HCT116 (cell line): Measurements from ENCODE around the gene KLHL20. TPM values are rescaled to one million over a fixed set of nuclear protein-coding genes. Genes with fewer than 3 reads are reported as not detected.
"Not testable (repeated sequence)": the region's sequence is repeated elsewhere in the genome, so short reads cannot be mapped to it uniquely, and the experiment has no call there.

Source experiments
- ATAC-seq: fragments of 200-7000 bp; cut with Tn5 transposase; 2 replicates; pipeline ENCODE4 v1.9.1; 2020; ENCODE audit warnings: mild to moderate bottlenecking, moderate library complexity
- BruUV-seq: library from RNA; stranded (reverse); fragments of 400-500 nt; replicated peaks from 2 replicates; lab custom pipeline; 2021; lab: Mats Ljungman, UMichigan
- CTCF ChIA-PET: fragments of 300-600 bp; sonication (Branson Sonifier 250); formaldehyde crosslinking; loops from one replicate; lab custom pipeline; 2021; ENCODE audit warnings: antibody characterized with exemption; lab: Charles Lee
- POLR2A ChIA-PET: fragments of 300-600, 350-600 bp; sonication (Branson Sonifier 250); formaldehyde crosslinking; loops from one replicate; lab custom pipeline; 2021; ENCODE audit warnings: antibody characterized with exemption; lab: Charles Lee
- RAD21 ChIA-PET, 2 experiments: fragments of 300-600 bp; sonication (Branson Sonifier 250); formaldehyde crosslinking; loops; one replicate each; lab custom pipeline; 2023; ENCODE audit warnings: low total read pairs in 2 of 2; ENCODE audit not compliant: uncharacterized antibody in 2 of 2, unreplicated experiment in 2 of 2, low non-redundant PET in 1 of 2; lab: Charles Lee
- DNase-seq: peaks from one replicate; pipeline ENCODE4 v3.0.0-alpha.2; 2010; ENCODE audit warnings: low read depth, low spot score
- H2AFZ ChIP-seq: fragments of 200-600 bp; shearing (Covaris generic), sonication (generic); 2 replicates; pipeline ENCODE4 v1.6.1; 2017; ENCODE audit warnings: low read depth, mixed run types, mixed read lengths, antibody characterized with exemption, low read length; ENCODE audit not compliant: poor library complexity, severe bottlenecking
- H3K27ac ChIP-seq: 2 replicates; pipeline ENCODE4 v1.5.1; 2012; ENCODE audit warnings: low read depth, low read length
- H3K27me3 ChIP-seq: fragments of 200-600 bp; sonication (generic); 2 replicates; pipeline ENCODE4 v1.6.1; 2016; ENCODE audit warnings: mixed run types, low read length, mixed read lengths; ENCODE audit not compliant: insufficient read depth
- H3K36me3 ChIP-seq, 2 experiments: fragments of 200-500 bp in 1 of 2; fragments of 200-600 bp in 1 of 2; sonication (Bioruptor generic) in 1 of 2; sonication (generic) in 1 of 2; 2 replicates each; pipeline versions ENCODE4 v1.5.1 to v1.6.1; 2014 to 2016; ENCODE audit warnings: low read length in 2 of 2, inconsistent platforms in 1 of 2, mixed read lengths in 1 of 2, mixed run types in 1 of 2; ENCODE audit not compliant: insufficient read depth in 2 of 2, control insufficient read depth in 1 of 2
- H3K4me1 ChIP-seq, 2 experiments: fragments of 200-600 bp in 1 of 2; sonication (generic) in 1 of 2; 2 replicates each; pipeline versions ENCODE4 v1.5.1 to v1.6.1; 2012 to 2017; ENCODE audit warnings: low read length in 2 of 2, inconsistent platforms in 1 of 2, mild to moderate bottlenecking in 1 of 2, mixed read lengths in 1 of 2, mixed run types in 1 of 2, moderate library complexity in 1 of 2; ENCODE audit not compliant: insufficient read depth in 2 of 2, control insufficient read depth in 1 of 2
- H3K4me2 ChIP-seq: fragments of 200-600 bp; sonication (generic); 2 replicates; pipeline ENCODE4 v1.6.1; 2017; ENCODE audit warnings: mixed run types, low read length, mixed read lengths
- H3K4me3 ChIP-seq, 2 experiments: fragments of 200-600 bp in 1 of 2; sonication (generic) in 1 of 2; replicated peaks in 1 of 2; 2 replicates each; pipeline ENCODE4 v1.5.1; 2011 to 2016; ENCODE audit warnings: low read length in 2 of 2, control low read depth in 1 of 2, low read depth in 1 of 2, mild to moderate bottlenecking in 1 of 2, mixed read lengths in 1 of 2, mixed run types in 1 of 2
- H3K79me2 ChIP-seq: fragments of 200-600 bp; sonication (generic); 2 replicates; pipeline ENCODE4 v1.6.1; 2017; ENCODE audit warnings: mild to moderate bottlenecking, mixed run types, low read length, moderate library complexity, mixed read lengths; ENCODE audit not compliant: insufficient read depth
- H3K9ac ChIP-seq: fragments of 200-600 bp; sonication (generic); 2 replicates; pipeline ENCODE4 v1.6.1; 2016; ENCODE audit warnings: low read length, mixed read lengths
- H3K9me2 ChIP-seq: fragments of 200-600 bp; sonication (generic), shearing (Covaris generic); 2 replicates; pipeline ENCODE4 v1.6.1; 2017; ENCODE audit warnings: mixed run types, mild to moderate bottlenecking, moderate library complexity; ENCODE audit not compliant: insufficient read depth
- H3K9me3 ChIP-seq, 2 experiments: fragments of 200-500 bp in 1 of 2; fragments of 200-600 bp in 1 of 2; sonication (Bioruptor generic) in 1 of 2; sonication (generic) in 1 of 2; 2 replicates each; pipeline ENCODE4 v1.6.1; 2014 to 2017; ENCODE audit warnings: low read length in 2 of 2, mixed read lengths in 2 of 2, inconsistent platforms in 1 of 2, low read depth in 1 of 2, mild to moderate bottlenecking in 1 of 2, mixed run types in 1 of 2, moderate library complexity in 1 of 2; ENCODE audit not compliant: control insufficient read depth in 1 of 2, insufficient read depth in 1 of 2
- H4K20me1 ChIP-seq: fragments of 200-600 bp; sonication (generic), shearing (Covaris generic); 2 replicates; pipeline ENCODE4 v1.6.1; 2017; ENCODE audit warnings: mixed run types, mild to moderate bottlenecking, moderate library complexity; ENCODE audit not compliant: insufficient read depth
- CBX3 ChIP-seq: IDR thresholded peaks from 2 replicates; pipeline ENCODE4 v1.6.1; 2012; ENCODE audit warnings: low read depth
- CEBPB ChIP-seq: IDR thresholded peaks from 2 replicates; pipeline ENCODE4 v1.6.1; 2012; ENCODE audit warnings: low read depth
- EGR1 ChIP-seq: IDR thresholded peaks from 2 replicates; pipeline ENCODE4 v1.6.1; 2012; ENCODE audit warnings: low read depth
- ELF1 ChIP-seq: IDR thresholded peaks from 2 replicates; pipeline ENCODE4 v1.6.1; 2012; ENCODE audit warnings: low read depth, borderline replicate concordance
- EZH2 ChIP-seq: fragments of 200-600 bp; sonication (generic); IDR thresholded peaks from 2 replicates; pipeline ENCODE4 v1.6.1; 2017; ENCODE audit warnings: antibody characterized with exemption, mixed run types
- FOSL1 ChIP-seq: IDR thresholded peaks from 2 replicates; pipeline ENCODE4 v1.6.1; 2012; ENCODE audit warnings: low read depth
- JUND ChIP-seq: IDR thresholded peaks from 2 replicates; pipeline ENCODE4 v1.6.1; 2012
- POLR2A ChIP-seq: IDR thresholded peaks from 2 replicates; pipeline ENCODE4 v1.7.0; 2011; ENCODE audit warnings: borderline replicate concordance; ENCODE audit not compliant: insufficient read depth, insufficient read length; ENCODE audit errors: extremely low read depth
- POLR2AphosphoS5 ChIP-seq: IDR thresholded peaks from 2 replicates; pipeline ENCODE4 v1.6.1; 2011; ENCODE audit warnings: mild to moderate bottlenecking, low read depth, low read length, moderate library complexity
- RAD21 ChIP-seq: IDR thresholded peaks from 2 replicates; pipeline ENCODE4 v1.6.1; 2012; ENCODE audit warnings: low read depth, mild to moderate bottlenecking
- SIN3A ChIP-seq: IDR thresholded peaks from 2 replicates; pipeline ENCODE4 v1.6.1; 2012; ENCODE audit warnings: low read depth
- SP1 ChIP-seq: IDR thresholded peaks from 2 replicates; pipeline ENCODE4 v1.6.1; 2012; ENCODE audit warnings: low read depth
- SRF ChIP-seq: IDR thresholded peaks from 2 replicates; pipeline ENCODE4 v1.6.1; 2012; ENCODE audit warnings: low read depth
- YY1 ChIP-seq: IDR thresholded peaks from 2 replicates; pipeline ENCODE4 v1.6.1; 2011; ENCODE audit warnings: low read length, low read depth, moderate library complexity, mild to moderate bottlenecking; ENCODE audit not compliant: insufficient replicate concordance; ENCODE audit errors: extremely low read depth
- intact Hi-C: fragments of 100-400 bp; cut with micrococcal nuclease; formaldehyde crosslinking; loops from 2 replicates; pipeline ENCODE4 v1.10.0; 2022
- total RNA-seq: library from RNA; stranded (reverse); gene quantifications from one replicate; pipeline ENCODE4 v1.2.1, GENCODE V29; 2021; ENCODE audit not compliant: unreplicated experiment
- TF ChIP-seq, protein P1 (sequence below): IDR thresholded peaks from 2 replicates; pipeline ENCODE4 v1.6.1; 2011; ENCODE audit warnings: mild to moderate bottlenecking, low read length, moderate library complexity; ENCODE audit not compliant: insufficient replicate concordance; ENCODE audit errors: extremely low read depth
- TF ChIP-seq, protein P2 (sequence below): IDR thresholded peaks from 2 replicates; pipeline ENCODE4 v1.6.1; 2012
- TF ChIP-seq, protein P3 (sequence below), 3 experiments: fragments of 200-600 bp in 1 of 3; sonication (generic) in 1 of 3; IDR thresholded peaks in 2 of 3; conservative IDR thresholded peaks in 1 of 3; 2 replicates each; pipeline ENCODE4 v1.5.1; 2012 to 2017; ENCODE audit warnings: low read depth in 2 of 3, low read length in 2 of 3, antibody characterized with exemption in 1 of 3, borderline replicate concordance in 1 of 3, control low read depth in 1 of 3, mild to moderate bottlenecking in 1 of 3, mixed read lengths in 1 of 3, mixed run types in 1 of 3, moderate library complexity in 1 of 3; ENCODE audit not compliant: insufficient read depth in 1 of 3

The KLHL20 gene
- total RNA-seq, 1 experiment from 2014 or later = 16.2 TPM

DNA sequence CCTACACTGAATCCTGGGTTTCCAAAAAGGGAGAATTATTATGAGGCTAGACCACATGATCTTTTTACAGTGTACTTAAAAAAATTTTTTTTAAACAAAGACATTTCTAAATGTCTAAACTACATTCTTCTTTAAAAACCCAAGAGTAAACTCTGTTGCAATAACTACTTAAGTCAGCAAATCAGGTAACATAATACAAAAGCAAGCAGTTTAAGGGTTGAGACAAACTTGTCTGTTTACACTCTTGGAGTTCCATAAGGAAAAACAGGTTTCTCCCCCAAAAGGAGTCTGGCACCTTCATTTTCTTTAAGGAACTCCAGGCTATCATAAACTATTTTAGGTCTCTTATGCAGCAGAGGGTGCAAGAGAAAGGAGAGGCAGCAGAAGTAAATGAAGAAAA lies 32.6 kb upstream of the KLHL20 start:
- Histone ChIP-seq H3K27ac (no peak overlapping the region), H3K4me3 (no peak overlapping the region), H3K4me1 (no peaks in the 10 kb centered on the region), H3K9me3 (no peaks in the 10 kb centered on the region), H3K27me3 (no peaks in the 10 kb centered on the region), H3K9me2 (no peaks in the 10 kb centered on the region), H3K4me2 (no peak overlapping the region), H3K9ac (no peak overlapping the region), H3K79me2 (no peaks in the 10 kb centered on the region), H3K36me3 (no peaks in the 10 kb centered on the region), H4K20me1 (no peaks in the 10 kb centered on the region), H2AFZ (no peak overlapping the region)
- intact Hi-C loops = no loop called here
- DNase-seq (no peak), ATAC-seq (no peak)
- CTCF ChIA-PET = interaction anchor here (1.1 kb wide), 1 partner anchor 13 kb away, joined by 3 read pairs; no protein-coding TSS in a partner anchor
- POLR2A ChIA-PET = no interaction called here
- TF ChIP-seq POLR2A = no peak
- no peak for TF ChIP-seq SRF
- TF ChIP-seq EZH2 = no peak
- TF ChIP-seq, protein P1, sequence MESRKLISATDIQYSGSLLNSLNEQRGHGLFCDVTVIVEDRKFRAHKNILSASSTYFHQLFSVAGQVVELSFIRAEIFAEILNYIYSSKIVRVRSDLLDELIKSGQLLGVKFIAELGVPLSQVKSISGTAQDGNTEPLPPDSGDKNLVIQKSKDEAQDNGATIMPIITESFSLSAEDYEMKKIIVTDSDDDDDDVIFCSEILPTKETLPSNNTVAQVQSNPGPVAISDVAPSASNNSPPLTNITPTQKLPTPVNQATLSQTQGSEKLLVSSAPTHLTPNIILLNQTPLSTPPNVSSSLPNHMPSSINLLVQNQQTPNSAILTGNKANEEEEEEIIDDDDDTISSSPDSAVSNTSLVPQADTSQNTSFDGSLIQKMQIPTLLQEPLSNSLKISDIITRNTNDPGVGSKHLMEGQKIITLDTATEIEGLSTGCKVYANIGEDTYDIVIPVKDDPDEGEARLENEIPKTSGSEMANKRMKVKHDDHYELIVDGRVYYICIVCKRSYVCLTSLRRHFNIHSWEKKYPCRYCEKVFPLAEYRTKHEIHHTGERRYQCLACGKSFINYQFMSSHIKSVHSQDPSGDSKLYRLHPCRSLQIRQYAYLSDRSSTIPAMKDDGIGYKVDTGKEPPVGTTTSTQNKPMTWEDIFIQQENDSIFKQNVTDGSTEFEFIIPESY = no peak
- TF ChIP-seq ELF1 = no peak
- no peak for TF ChIP-seq CBX3
- no peak for TF ChIP-seq JUND
- TF ChIP-seq POLR2AphosphoS5 = no peak
- TF ChIP-seq, protein P2, sequence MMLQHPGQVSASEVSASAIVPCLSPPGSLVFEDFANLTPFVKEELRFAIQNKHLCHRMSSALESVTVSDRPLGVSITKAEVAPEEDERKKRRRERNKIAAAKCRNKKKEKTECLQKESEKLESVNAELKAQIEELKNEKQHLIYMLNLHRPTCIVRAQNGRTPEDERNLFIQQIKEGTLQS = no peak
- TF ChIP-seq, protein P3, sequence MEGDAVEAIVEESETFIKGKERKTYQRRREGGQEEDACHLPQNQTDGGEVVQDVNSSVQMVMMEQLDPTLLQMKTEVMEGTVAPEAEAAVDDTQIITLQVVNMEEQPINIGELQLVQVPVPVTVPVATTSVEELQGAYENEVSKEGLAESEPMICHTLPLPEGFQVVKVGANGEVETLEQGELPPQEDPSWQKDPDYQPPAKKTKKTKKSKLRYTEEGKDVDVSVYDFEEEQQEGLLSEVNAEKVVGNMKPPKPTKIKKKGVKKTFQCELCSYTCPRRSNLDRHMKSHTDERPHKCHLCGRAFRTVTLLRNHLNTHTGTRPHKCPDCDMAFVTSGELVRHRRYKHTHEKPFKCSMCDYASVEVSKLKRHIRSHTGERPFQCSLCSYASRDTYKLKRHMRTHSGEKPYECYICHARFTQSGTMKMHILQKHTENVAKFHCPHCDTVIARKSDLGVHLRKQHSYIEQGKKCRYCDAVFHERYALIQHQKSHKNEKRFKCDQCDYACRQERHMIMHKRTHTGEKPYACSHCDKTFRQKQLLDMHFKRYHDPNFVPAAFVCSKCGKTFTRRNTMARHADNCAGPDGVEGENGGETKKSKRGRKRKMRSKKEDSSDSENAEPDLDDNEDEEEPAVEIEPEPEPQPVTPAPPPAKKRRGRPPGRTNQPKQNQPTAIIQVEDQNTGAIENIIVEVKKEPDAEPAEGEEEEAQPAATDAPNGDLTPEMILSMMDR (IDR thresholded peaks at IDR 0.05 in 2 of 3, conservative IDR thresholded peaks at IDR 0.05 in 1 of 3; ENCODE audit: borderline replicate concordance in 1 of 3, insufficient read depth in 1 of 3, low read depth in 2 of 3, low read length in 2 of 3) = no peak
- no peak for TF ChIP-seq FOSL1
- no peak for TF ChIP-seq CEBPB
- no peak for TF ChIP-seq YY1
- no peak for TF ChIP-seq EGR1
- TF ChIP-seq SIN3A = no peak
- no peak for TF ChIP-seq RAD21
- TF ChIP-seq SP1 = no peak
- RAD21 ChIA-PET = no interaction called here
- no TSS peak for BruUV-seq

DNA sequence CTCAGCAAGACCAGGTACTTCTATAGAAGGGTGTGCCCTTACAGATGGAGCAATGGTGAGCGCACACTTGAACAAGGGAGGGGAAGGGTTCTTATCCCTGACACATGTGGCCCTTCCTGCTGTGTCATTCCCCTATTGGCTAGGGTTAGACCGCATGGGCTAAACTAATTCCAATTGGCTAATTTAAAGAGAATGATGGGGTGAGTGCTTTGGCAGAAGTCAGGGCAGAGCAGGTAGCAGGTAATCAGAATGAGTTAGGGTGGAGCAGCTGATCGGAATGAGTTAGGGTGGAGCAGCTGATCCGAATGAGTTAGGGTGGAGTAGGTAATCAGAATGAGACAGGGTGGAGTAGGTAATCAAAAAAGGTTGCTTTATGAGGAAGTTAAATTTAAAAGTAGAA lies 30.9 kb upstream of the KLHL20 start:
- CTCF ChIA-PET = not testable (repeated sequence)

More for the DNA sequence above, 30.9 kb upstream of the KLHL20 start:
- BruUV-seq, H3K9me3 ChIP-seq, H3K27ac ChIP-seq, H3K27me3 ChIP-seq, H3K4me2 ChIP-seq, H3K9me2 ChIP-seq, H3K9ac ChIP-seq, H3K79me2 ChIP-seq, RAD21 ChIA-PET, DNase-seq, ATAC-seq, H2AFZ ChIP-seq, intact Hi-C loops, POLR2A ChIA-PET, H3K36me3 ChIP-seq, H3K4me3 ChIP-seq, H4K20me1 ChIP-seq, H3K4me1 ChIP-seq: not testable (repeated sequence)
